CD4-positive, alpha-beta T cell treated with Interleukin-17A for 4 hours (primary cell): ENCODE results near the gene EFTUD2.
A peak's percentile ranks its signal among the peaks of the same experiment; 100 is the strongest.
"Not testable (repeated sequence)": the region's sequence is repeated elsewhere in the genome, so short reads cannot be mapped to it uniquely, and the experiment has no call there.

Experiments
- DNase-seq: peaks from one replicate; pipeline ENCODE4 v3.0.0-alpha.2; 2020; ENCODE audit warnings: mixed read lengths

Gene EFTUD2

GRCh38 chr17:44899074-44899782 is at the start of gene EFTUD2:
Gene EFTUD2, minus strand, starts transcription at chr17:44899445. Its CDS starts 4,924 bp downstream, at chr17:44894521.
- peak; percentile 94 for DNase-seq

GRCh38 chr17:44948315-44948795 is 49.1 kb upstream of the EFTUD2 start:
- DNase-seq, result no peak

- DNase-seq, result peak; percentile 87
Observed at GRCh38 chr17:44947461-44948314, 48.4 kb upstream of the EFTUD2 start, which contains the start of gene KIF18B. Gene KIF18B, minus strand, starts transcription at chr17:44947773. Its CDS starts 11,429 bp downstream, at chr17:44936344.

GRCh38 chr17:44945652-44946051 is 46.4 kb upstream of the EFTUD2 start:
- not testable (repeated sequence) for DNase-seq

- no peak for DNase-seq
Observed at GRCh38 chr17:44942456-44942855, 43.2 kb upstream of the EFTUD2 start.

GRCh38 chr17:44941712-44942331 is 42.6 kb upstream of the EFTUD2 start:
- DNase-seq, result no peak

- no peak for DNase-seq
Observed at GRCh38 chr17:44940768-44941167, 41.5 kb upstream of the EFTUD2 start.

- DNase-seq, result no peak
Observed at GRCh38 chr17:44940317-44940716, 41.1 kb upstream of the EFTUD2 start.

- no peak for DNase-seq
Observed at GRCh38 chr17:44935116-44935515, 35.9 kb upstream of the EFTUD2 start.

- no peak for DNase-seq
Observed at GRCh38 chr17:44934745-44935105, 35.5 kb upstream of the EFTUD2 start.

- DNase-seq, result no peak
Observed at GRCh38 chr17:44933824-44934744, 34.8 kb upstream of the EFTUD2 start.

- no peak for DNase-seq
Observed at GRCh38 chr17:44932787-44933097, 33.5 kb upstream of the EFTUD2 start.

GRCh38 chr17:44932096-44932786 is 33.0 kb upstream of the EFTUD2 start:
- DNase-seq, result no peak

GRCh38 chr17:44931376-44931775 is 32.1 kb upstream of the EFTUD2 start:
- no peak for DNase-seq

- DNase-seq, result no peak
Observed at GRCh38 chr17:44930667-44931066, 31.4 kb upstream of the EFTUD2 start.

- DNase-seq, result no peak
Observed at GRCh38 chr17:44928950-44929720, 29.9 kb upstream of the EFTUD2 start.

- no peak for DNase-seq
Observed at GRCh38 chr17:44928136-44928535, 28.9 kb upstream of the EFTUD2 start.

- no peak for DNase-seq
Observed at GRCh38 chr17:44927696-44928095, 28.5 kb upstream of the EFTUD2 start.

GRCh38 chr17:44926821-44927525 is 27.7 kb upstream of the EFTUD2 start:
- no peak for DNase-seq
